Stimulated activated CD4-positive, alpha-beta T cell treated with anti-CD3 and anti-CD28 coated beads, TNF-alpha, amount 100 ng/mL, for 1 hour (primary cell): ENCODE measurements around the gene PCGF3.
"Not testable (repeated sequence)": the region's sequence is repeated elsewhere in the genome, so short reads cannot be mapped to it uniquely, and the experiment has no call there.

Experiments used
- DNase-seq, 3 donors: peaks; one replicate each; pipeline ENCODE4 v3.0.0-alpha.2; 2020; ENCODE audit warnings: low read depth in 3 of 3, low spot score in 1 of 3

The PCGF3 gene

GRCh38 chr4:740011-740410 lies 34.4 kb downstream of the PCGF3 start:
- DNase-seq, result no peak

GRCh38 chr4:740656-741282 lies 35.1 kb downstream of the PCGF3 start:
- DNase-seq, result no peak

GRCh38 chr4:742096-742741 lies 36.6 kb downstream of the PCGF3 start:
- DNase-seq, result no peak

DNA sequence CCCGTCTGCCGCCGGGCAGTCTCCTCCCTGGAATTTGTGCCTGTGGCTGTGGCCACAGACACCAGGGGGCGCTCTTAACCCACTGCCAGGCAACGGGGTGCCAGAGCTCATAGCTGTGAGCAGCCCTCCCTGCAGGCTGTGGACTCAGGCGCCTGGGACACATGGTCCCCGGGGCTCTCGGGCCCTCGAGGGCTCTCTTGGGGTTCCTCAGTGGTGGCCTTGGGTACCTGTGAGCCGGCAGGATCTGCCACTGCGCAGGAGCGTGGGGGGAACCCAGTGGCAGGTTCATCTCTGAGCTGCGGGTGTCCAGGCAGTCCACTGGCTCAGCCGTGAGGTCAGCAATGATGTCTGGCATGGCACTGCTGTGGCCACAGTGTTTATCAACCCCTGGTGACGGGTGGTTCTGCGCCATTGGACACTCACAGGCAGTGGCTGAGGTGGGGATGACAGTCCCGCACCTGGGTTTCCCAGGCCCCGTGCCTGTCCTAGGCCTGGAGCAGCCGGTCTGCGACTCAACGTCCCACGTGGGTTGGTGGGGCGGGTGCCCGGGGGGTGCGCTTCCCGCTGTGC lies 37.2 kb downstream of the PCGF3 start:
- DNase-seq, result peak; percentile 22 to 72 (median 57)

GRCh38 chr4:743463-744211 lies 38.0 kb downstream of the PCGF3 start:
- DNase-seq, result no peak

- DNase-seq, result no peak
These were observed 38.7 kb downstream of the PCGF3 start for GRCh38 chr4:744212-744841.

DNA sequence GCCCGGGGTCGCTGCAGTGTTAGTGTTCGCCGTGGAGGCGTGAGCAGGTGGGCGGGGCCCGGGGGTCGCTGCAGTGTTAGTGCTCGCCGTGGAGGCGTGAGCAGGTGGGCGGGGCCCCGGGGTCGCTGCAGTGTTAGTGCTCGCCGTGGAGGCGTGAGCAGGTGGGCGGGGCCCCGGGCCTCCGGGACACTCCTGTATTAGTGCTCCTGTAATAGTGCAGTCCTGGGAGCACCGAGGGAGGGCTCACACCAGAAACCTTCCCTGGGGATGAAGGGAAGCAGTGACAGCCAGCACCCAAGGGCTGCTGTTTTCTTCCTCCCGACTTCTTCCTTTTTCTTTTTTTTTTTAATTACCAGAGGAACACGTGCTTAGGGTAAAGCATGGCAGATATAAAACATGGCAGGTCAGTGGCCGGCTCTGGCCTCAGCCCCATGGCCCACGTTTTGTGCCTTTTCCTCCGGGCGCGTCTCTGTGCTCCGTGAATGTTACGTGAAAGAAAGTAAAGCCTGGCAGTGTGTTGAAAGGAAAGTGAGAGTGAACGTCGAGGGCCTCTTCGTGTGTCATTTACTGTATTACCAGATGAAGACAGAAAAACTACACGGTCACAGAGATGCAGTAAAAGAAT lies 42.0 kb downstream of the PCGF3 start:
- DNase-seq, result no peak

GRCh38 chr4:748461-748860 lies 42.8 kb downstream of the PCGF3 start:
- no peak for DNase-seq

GRCh38 chr4:749698-750666 lies 44.4 kb downstream of the PCGF3 start:
- DNase-seq, result no peak

- no peak for DNase-seq
These were observed 46.0 kb downstream of the PCGF3 start for GRCh38 chr4:751676-752075.

DNA sequence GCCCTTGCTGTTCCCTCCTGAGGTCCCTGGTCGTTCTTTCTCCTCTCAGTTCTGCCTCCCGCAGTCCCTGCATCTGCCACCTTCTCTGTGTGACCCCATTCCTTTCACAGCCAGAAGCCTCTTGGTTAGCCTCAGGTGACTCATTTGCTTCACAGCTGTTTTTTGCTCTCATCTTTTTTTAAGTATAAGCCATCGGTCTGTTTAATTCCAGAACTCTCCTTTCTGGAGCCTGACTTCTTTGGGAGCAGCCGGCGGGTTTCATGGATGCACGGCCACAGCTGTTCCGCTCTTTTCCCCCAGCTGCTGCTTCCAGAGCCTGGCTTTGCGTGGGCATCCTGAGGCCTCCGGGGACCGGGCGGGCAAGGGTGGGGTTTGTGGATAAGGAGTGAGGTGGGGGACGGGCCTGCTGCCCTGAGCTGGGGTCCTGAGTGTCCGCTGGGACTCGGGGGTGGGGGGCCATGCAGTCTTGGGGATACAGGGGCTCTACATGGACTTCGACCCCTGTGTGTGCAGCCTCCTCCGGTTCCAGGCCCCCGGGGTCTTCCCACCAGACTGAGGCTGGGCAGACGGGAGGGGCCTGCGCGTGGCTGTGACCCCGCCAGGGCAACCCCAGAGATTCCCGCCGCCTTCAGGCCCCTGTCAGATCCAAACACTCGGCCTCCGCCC lies 46.7 kb downstream of the PCGF3 start:
- DNase-seq, result no peak

GRCh38 chr4:753186-753585 lies 47.6 kb downstream of the PCGF3 start:
- DNase-seq, result not testable (repeated sequence)

DNA sequence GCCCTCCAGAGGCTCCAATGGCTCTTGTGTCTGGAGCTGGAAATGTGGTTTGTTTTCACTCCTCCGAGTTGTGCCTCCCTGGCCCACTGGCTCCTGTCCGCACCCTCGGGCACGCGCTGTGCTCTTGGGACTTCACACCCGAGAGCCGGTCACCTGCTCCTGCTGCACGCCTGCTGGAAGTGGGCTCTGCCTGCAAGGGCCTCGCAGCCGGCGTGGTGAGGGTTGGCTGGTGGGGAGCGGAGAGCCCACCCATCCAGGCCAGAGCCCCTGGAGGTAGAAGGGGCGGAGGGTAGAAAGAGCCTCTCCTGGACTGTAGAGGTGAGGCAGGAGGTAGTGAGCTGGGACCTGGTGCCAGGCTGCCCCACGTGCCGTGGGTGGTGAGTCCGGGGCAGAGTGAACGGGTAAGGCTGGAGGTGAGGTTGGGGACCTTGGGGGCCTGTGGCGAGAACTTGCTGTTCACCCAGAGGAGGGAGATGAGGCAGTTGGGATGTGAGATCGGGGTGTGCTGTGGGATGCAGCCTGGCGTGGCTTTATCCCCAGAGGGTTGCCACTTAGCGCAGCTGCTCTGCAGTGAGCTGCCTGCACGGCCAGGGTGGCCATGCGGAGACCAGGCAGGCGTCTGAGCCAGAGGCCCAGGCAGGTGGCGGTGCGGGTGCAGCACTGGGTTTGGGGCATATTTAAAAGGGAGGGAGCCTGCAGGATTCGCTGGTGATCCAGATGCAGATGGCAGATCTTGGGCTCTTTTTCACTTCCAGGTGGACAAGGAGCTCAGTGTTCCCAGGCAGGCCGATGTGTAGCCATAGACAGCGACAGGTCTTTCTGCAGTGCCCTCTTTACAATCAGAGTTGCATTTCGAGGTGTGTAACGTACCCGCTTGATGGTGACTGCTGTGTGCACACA lies 48.8 kb downstream of the PCGF3 start:
- no peak for DNase-seq

GRCh38 chr4:757111-757510 lies 51.5 kb downstream of the PCGF3 start:
- no peak for DNase-seq

GRCh38 chr4:759810-760209 lies 54.2 kb downstream of the PCGF3 start:
- DNase-seq, result not testable (repeated sequence)

GRCh38 chr4:760616-761015 lies 55.0 kb downstream of the PCGF3 start:
- no peak for DNase-seq

- DNase-seq, result no peak
These were observed 55.5 kb downstream of the PCGF3 start for GRCh38 chr4:761086-761485.

DNA sequence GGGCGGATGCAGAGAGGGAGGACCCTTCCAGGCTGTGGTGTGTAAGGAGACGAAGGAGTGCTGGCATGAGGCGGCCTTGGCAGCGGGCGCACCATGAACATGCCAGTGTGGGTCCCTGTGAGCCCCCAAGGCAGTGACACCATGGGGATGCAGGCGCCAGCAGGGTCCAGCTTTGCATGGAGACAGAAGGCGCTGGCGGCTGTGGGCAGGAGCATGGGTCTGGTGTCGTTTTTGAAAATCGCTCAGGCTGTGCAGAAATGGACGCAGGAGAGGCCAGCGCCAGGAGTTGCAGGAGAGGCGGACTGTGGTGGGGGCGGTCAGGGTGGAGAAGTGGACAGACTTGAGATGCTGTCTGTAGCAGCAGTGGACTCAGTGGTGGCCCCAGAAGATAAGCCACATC lies 56.1 kb downstream of the PCGF3 start:
- no peak for DNase-seq
